Activated naive CD8-positive, alpha-beta T cell treated with anti-CD3 and anti-CD28 coated beads, Interleukin-2, amount 10 ng/mL, durations not matched to agents 7 days and 5 days (primary cell): ENCODE measurements around the gene NKIRAS2. TPM values are rescaled to one million over a fixed set of nuclear protein-coding genes. Genes with fewer than 3 reads are reported as not detected.
"Not testable (repeated sequence)": the region's sequence is repeated elsewhere in the genome, so short reads cannot be mapped to it uniquely, and the experiment has no call there.

Experiments
- ATAC-seq: fragments of 150-1000 bp; cut with Tn5 transposase; one replicate; pipeline ENCODE4 v1.10.0; 2021; ENCODE audit warnings: low read depth, moderate library complexity
- POLR2A ChIA-PET: fragments of 350-600 bp; sonication (Branson Sonifier 250); formaldehyde crosslinking; loops from one replicate; lab custom pipeline; 2021; ENCODE audit warnings: antibody characterized with exemption; lab: Charles Lee
- DNase-seq: peaks from one replicate; pipeline ENCODE4 v3.0.0; 2021
- H3K27ac Mint-ChIP-seq: one replicate; pipeline ENCODE4 v1.8.0; 2022; ENCODE audit warnings: mild to moderate bottlenecking, mixed read lengths
- H3K27me3 Mint-ChIP-seq: one replicate; pipeline ENCODE4 v1.8.0; 2022; ENCODE audit warnings: mild to moderate bottlenecking, moderate library complexity, mixed read lengths
- H3K36me3 Mint-ChIP-seq: one replicate; pipeline ENCODE4 v1.8.0; 2021; ENCODE audit warnings: mild to moderate bottlenecking, mixed read lengths
- H3K4me1 Mint-ChIP-seq: one replicate; pipeline ENCODE4 v1.8.0; 2021; ENCODE audit warnings: mixed read lengths
- H3K4me3 Mint-ChIP-seq: one replicate; pipeline ENCODE4 v1.8.0; 2022; ENCODE audit warnings: mild to moderate bottlenecking, moderate library complexity, mixed read lengths
- H3K9me3 Mint-ChIP-seq: one replicate; pipeline ENCODE4 v1.8.0; 2021; ENCODE audit warnings: mixed read lengths
- total RNA-seq, 2 experiments: library from RNA; stranded (reverse); gene quantifications; one replicate each; pipeline ENCODE4 v1.2.3, GENCODE V29; 2021

Gene NKIRAS2
- total RNA-seq, 2 experiments from 2014 or later, result 19.8 to 27.2 TPM

- POLR2A ChIA-PET, result interaction anchor here (0.6 to 6.9 kb wide), 8 partner anchors 44 to 228 kb away, joined by 3 to 108 read pairs (median 4); partner anchors contain the start of genes CNP, DHX58, GHDC and KAT2A
- H3K9me3 Mint-ChIP-seq, H3K36me3 Mint-ChIP-seq, H3K27me3 Mint-ChIP-seq, ATAC-seq, DNase-seq: not testable (repeated sequence)
- H3K27ac Mint-ChIP-seq, result peak overlapping the region; percentile 87
- H3K4me1 Mint-ChIP-seq, result peaks cover 34% of the 10 kb centered on the region
- peak overlapping the region; percentile 97 for H3K4me3 Mint-ChIP-seq
Observed at GRCh38 chr17:42020845-42021244, 955 bp downstream of the NKIRAS2 start.

DNA sequence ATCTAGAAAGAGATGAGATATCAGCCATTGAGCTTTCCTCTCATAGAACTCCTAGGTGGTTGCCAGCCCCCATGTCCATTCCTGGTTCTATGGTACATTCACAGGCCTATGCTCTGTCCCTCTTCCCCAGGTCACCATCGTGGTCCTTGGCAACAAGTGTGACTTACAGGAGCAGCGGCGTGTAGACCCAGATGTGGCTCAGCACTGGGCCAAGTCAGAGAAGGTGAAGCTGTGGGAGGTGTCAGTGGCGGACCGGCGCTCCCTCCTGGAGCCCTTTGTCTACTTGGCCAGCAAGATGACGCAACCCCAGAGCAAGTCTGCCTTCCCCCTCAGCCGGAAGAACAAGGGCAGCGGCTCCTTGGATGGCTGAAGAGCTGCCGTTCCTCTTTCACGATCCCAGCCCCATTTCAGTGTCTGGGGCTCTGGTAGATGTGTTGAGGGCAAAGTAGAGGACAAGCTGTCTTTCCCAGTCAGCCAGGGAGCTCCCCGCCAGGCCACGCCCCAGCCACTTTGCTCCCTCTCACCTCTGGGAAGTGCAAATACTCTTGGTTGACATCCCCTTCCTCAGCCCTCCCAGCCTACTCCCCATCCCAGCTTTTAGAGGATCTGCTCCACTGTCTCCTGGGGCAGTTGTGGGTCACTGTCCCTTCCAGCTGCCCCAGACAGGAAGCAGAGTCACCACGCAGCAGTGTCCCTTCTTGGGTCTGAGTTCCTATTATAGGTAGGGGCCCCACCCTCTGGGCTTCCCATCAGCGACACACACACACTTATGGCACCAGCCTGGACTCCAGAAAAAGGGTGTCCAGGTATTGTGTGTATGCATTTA lies 3.8 kb downstream of the NKIRAS2 start:
- peaks cover 2% of the 10 kb centered on the region for H3K9me3 Mint-ChIP-seq
- POLR2A ChIA-PET, result interaction anchor here (0.7 to 1.2 kb wide), 4 partner anchors 88 to 97 kb away, joined by 3 to 4 read pairs (median 4); partner anchors contain the start of gene KAT2A
- H3K4me3 Mint-ChIP-seq, result no peak overlapping the region
- H3K27me3 Mint-ChIP-seq, result no peaks in the 10 kb centered on the region
- no peak for DNase-seq
- no peak overlapping the region for H3K27ac Mint-ChIP-seq
- H3K36me3 Mint-ChIP-seq, result peaks cover 7% of the 10 kb centered on the region
- peaks cover 22% of the 10 kb centered on the region for H3K4me1 Mint-ChIP-seq
- no peak for ATAC-seq

GRCh38 chr17:42025191-42025579 lies 5.3 kb downstream of the NKIRAS2 start:
- Mint-ChIP-seq H3K4me3 (no peak overlapping the region), H3K9me3 (no peaks in the 10 kb centered on the region)

DNA sequence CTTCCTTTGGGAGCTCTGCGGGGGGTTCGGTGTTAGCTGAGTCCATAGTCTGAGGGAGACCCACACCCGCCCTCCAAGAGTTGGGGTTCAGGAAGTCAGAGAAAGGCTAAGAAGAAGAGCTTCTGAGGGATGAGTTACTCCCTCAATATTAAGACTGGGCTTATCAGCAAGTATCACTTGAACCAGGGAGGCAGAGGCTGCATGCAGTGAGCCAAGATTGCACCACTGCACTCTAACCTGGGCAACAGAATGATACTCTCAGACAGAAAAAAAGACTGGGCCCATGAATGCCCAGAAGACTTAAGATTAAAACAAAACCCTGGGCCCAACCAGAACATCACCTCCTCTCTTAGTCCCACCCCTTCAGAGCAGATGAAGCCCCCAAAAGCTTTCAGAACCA lies 6.0 kb downstream of the NKIRAS2 start:
- ATAC-seq, result no peak
- Mint-ChIP-seq H3K27ac (peak overlapping the region; percentile 34), H3K36me3 (peaks cover 7% of the 10 kb centered on the region), H3K4me3 (no peak overlapping the region), H3K9me3 (no peaks in the 10 kb centered on the region), H3K4me1 (peaks cover 10% of the 10 kb centered on the region), H3K27me3 (no peaks in the 10 kb centered on the region)
- no peak for DNase-seq
- POLR2A ChIA-PET, result interaction anchor here (0.7 to 3.2 kb wide), 5 partner anchors 9 to 86 kb away, joined by 3 to 18 read pairs (median 4); partner anchors contain the start of genes DHX58 and DNAJC7

More at GRCh38 chr17:42025191-42025579, 5.3 kb downstream of the NKIRAS2 start:
- DNase-seq (no peak), ATAC-seq (no peak)
- peaks cover 17% of the 10 kb centered on the region for H3K4me1 Mint-ChIP-seq
- POLR2A ChIA-PET, result interaction anchor here (0.7 to 3.2 kb wide), 4 partner anchors 72 to 87 kb away, joined by 3 to 18 read pairs (median 6); partner anchors contain the start of gene DHX58
- H3K27ac Mint-ChIP-seq, result peak overlapping the region; percentile 37
- H3K27me3 Mint-ChIP-seq, result no peaks in the 10 kb centered on the region
- H3K36me3 Mint-ChIP-seq, result peaks cover 7% of the 10 kb centered on the region

DNA sequence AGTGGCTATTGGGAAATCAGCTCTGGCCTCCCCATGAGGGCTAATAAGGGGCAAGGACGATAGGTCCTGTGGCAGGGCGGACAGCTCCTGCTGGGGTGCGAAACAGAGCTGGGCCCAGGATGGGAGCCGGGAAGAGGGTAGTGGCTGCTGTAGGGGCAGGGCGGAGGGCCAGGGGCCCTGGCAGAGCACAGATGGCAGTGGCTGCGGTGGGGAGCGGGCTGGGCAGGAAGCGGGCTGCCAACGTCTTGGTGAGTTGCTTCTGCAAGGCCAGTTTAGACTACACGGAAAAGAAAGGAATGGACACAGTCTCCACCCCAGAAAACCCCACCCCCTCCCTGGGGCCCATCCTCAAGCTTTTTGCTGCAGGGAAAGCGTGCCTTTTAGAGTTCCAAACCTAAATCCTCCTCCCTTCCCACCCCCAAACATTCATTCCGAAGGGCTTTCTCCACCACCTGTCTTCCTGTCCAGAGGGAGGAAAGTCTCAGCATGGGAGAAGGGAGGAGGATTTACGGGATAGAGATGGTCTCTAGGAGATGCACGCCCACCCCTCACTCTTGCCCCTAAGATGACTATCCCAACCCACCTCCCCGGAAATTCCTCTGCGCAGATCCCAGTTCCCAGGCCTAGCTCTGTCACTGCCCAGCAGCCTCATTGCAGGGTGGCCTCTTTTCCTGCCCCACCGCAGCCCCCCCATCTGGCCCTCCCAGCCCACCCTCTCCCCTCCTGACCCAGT lies 7.1 kb downstream of the NKIRAS2 start:
- Mint-ChIP-seq H3K4me3 (no peak overlapping the region), H3K4me1 (peaks cover 5% of the 10 kb centered on the region), H3K36me3 (peaks cover 7% of the 10 kb centered on the region), H3K27me3 (no peaks in the 10 kb centered on the region), H3K27ac (no peak overlapping the region), H3K9me3 (no peaks in the 10 kb centered on the region)
- POLR2A ChIA-PET, result interaction anchor here (1.4 to 3.2 kb wide), 3 partner anchors 10 to 85 kb away, joined by 4 to 18 read pairs (median 8); partner anchors contain the start of genes DHX58 and DNAJC7
- no peak for ATAC-seq
- no peak for DNase-seq

- POLR2A ChIA-PET, result interaction anchor here (3.2 kb wide), 1 partner anchor 85 kb away, joined by 18 read pairs; the partner anchor contains the start of gene DHX58
- no peak overlapping the region for H3K4me3 Mint-ChIP-seq
- no peaks in the 10 kb centered on the region for H3K9me3 Mint-ChIP-seq
- peaks cover 4% of the 10 kb centered on the region for H3K36me3 Mint-ChIP-seq
- H3K4me1 Mint-ChIP-seq, result peaks cover 4% of the 10 kb centered on the region
- DNase-seq, result no peak
- no peak overlapping the region for H3K27ac Mint-ChIP-seq
- H3K27me3 Mint-ChIP-seq, result no peaks in the 10 kb centered on the region
- ATAC-seq, result no peak
Observed at GRCh38 chr17:42027590-42027889, 7.7 kb downstream of the NKIRAS2 start.

DNA sequence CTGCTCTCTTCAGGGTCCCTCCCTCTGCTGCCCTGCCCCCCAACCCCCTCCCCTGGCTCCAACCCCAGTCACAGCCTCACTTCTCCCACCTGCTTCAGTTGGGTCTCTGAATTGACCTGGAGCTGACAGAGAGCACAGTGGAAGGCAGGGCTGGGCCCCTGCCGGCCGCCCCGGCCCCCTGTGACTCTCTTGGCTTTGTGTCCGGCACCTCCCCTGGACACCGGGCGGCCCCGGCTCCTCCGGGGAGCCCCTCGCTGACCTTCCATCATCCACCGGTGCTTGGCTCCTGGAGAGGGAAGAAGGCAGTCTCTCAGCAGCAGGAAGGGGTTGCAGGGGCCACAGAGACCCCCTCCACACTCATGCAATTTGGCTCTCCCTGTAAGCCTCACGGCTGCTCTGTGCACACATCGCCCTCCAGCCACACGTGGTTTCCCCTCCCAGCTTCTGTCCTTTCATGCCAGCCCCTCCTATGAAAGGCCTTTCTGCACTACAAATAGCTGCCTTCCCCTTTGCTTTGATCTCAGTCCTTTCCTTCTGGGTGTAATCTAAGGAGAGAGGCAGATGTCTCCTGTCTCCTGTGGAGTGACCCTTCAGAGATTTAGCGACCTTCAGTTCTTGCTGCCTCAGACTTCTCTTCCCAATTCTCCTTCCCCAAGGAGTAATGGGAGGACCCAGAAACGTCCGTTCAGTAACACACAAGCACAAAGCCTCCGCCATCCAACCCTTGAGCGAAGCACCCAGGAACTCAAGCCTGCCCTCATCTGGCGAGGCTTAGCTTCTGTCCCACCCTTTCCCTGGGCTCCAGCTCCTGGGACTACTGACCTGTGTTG lies 8.3 kb downstream of the NKIRAS2 start:
- POLR2A ChIA-PET, result interaction anchor here (0.8 kb wide), 1 partner anchor 27 kb away, joined by 3 read pairs; no protein-coding TSS in a partner anchor
- H3K9me3 Mint-ChIP-seq, result no peaks in the 10 kb centered on the region
- DNase-seq (no peak), ATAC-seq (no peak)
- H3K4me3 Mint-ChIP-seq, result no peak overlapping the region
- no peak overlapping the region for H3K27ac Mint-ChIP-seq
- no peaks in the 10 kb centered on the region for H3K27me3 Mint-ChIP-seq
- peaks cover 4% of the 10 kb centered on the region for H3K4me1 Mint-ChIP-seq
- peaks cover 4% of the 10 kb centered on the region for H3K36me3 Mint-ChIP-seq

- Mint-ChIP-seq H3K36me3 (peaks cover 4% of the 10 kb centered on the region), H3K4me1 (peaks cover 6% of the 10 kb centered on the region), H3K27me3 (no peaks in the 10 kb centered on the region), H3K9me3 (no peaks in the 10 kb centered on the region), H3K4me3 (no peak overlapping the region), H3K27ac (no peak overlapping the region)
- DNase-seq, result no peak
- ATAC-seq, result no peak
- POLR2A ChIA-PET, result interaction anchor here (0.8 kb wide), 1 partner anchor 26 kb away, joined by 3 read pairs; no protein-coding TSS in a partner anchor
Observed at GRCh38 chr17:42028791-42029127, 8.9 kb downstream of the NKIRAS2 start.

GRCh38 chr17:42031584-42031983 lies 11.7 kb downstream of the NKIRAS2 start:
- no peak overlapping the region for H3K27ac Mint-ChIP-seq
- peaks cover 7% of the 10 kb centered on the region for H3K4me1 Mint-ChIP-seq
- H3K36me3 Mint-ChIP-seq, result no peaks in the 10 kb centered on the region
- H3K9me3 Mint-ChIP-seq, result no peaks in the 10 kb centered on the region
- ATAC-seq (no peak), DNase-seq (no peak)
- H3K27me3 Mint-ChIP-seq, result no peaks in the 10 kb centered on the region
- no peak overlapping the region for H3K4me3 Mint-ChIP-seq
- POLR2A ChIA-PET, result interaction anchor here (1.2 kb wide), 1 partner anchor 82 kb away, joined by 4 read pairs; no protein-coding TSS in a partner anchor

DNA sequence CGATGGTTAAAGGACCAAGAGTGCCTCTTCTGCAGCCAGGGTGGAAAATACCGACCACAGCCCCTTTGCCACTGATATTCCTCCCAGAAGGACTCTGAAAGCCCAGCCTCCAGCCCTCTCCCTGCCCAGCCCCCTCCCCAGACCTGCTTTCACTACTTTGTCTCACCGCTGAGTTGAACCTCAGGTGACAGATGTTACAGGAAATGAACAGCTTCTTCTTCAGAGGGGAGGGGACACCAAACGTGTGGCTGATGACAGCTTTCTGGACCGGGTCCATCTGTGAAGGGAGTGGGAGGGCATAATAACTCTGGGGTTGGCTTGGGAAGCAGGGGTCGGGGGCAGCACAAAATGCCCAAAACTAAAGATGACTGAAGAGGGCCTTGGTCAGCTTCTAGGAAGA lies 14.2 kb downstream of the NKIRAS2 start:
- Mint-ChIP-seq H3K9me3 (no peaks in the 10 kb centered on the region), H3K4me3 (peak overlapping the region; percentile 17)

DNA sequence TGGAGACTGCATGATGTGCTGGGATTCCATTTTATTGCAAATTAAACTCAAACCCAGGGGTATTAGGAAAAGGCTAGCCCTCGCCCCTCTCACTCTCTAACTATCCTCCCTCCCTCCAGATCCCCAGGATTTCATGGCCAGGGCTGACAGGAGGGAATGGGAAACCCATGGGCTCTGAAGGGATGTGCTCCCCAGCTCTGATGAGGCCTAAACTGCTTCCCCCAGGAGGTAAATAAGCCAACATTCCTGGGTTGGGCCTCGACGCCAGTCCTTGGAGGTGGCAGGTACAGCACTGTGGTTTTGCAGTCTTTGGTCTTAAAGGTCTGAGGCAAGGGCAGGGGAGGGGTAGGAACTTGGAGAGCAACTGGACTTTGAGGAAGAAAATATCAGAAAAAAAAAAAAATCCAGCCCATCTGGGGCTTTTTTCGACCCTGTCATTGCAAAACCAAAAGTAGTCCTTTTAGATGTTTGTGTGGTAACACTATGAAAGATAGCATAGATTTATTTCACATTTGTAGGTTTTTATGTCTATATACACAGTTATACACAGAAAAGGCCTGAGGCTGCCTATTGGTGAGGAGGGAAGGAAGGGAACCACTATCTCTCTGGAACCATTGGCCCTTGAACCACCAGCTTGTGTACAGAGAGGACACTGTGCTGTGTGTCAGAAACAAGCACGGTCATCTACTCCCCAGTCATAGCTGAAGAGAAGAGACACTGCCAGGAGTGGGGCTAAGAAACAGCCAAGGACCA lies 18.5 kb downstream of the NKIRAS2 start:
- POLR2A ChIA-PET, result no interaction called here
- Mint-ChIP-seq H3K4me1 (peaks cover 7% of the 10 kb centered on the region), H3K9me3 (no peaks in the 10 kb centered on the region), H3K27me3 (peaks cover 10% of the 10 kb centered on the region), H3K36me3 (no peaks in the 10 kb centered on the region), H3K4me3 (no peak overlapping the region), H3K27ac (no peak overlapping the region)
- DNase-seq, result no peak
- no peak for ATAC-seq

More for the DNA sequence above, 14.2 kb downstream of the NKIRAS2 start:
- peaks cover 7% of the 10 kb centered on the region for H3K4me1 Mint-ChIP-seq
- peaks cover 6% of the 10 kb centered on the region for H3K27me3 Mint-ChIP-seq
- H3K36me3 Mint-ChIP-seq, result no peaks in the 10 kb centered on the region
- peak; percentile 67 for ATAC-seq
- POLR2A ChIA-PET, result interaction anchor here (0.5 to 2.5 kb wide), 7 partner anchors 17 to 79 kb away, joined by 3 to 11 read pairs (median 5); partner anchors contain the start of genes CNP, DHX58 and DNAJC7
- H3K27ac Mint-ChIP-seq, result no peak overlapping the region
- no peak for DNase-seq
